Transverse colon (tissue), 4 donors: ENCODE data around the gene VWF. TPM values are rescaled to one million over a fixed set of nuclear protein-coding genes. Genes with fewer than 3 reads are reported as not detected.

ENCODE experiments used
- DNase-seq: peaks from one replicate; pipeline ENCODE4 v3.0.0-alpha.2; 2019
- H3K27ac ChIP-seq, 4 donors: fragments of 200-600 bp; sonication (generic); 2 replicates each; pipeline ENCODE4 v1.5.1; 2016 to 2018; ENCODE audit warnings: inconsistent platforms in 4 of 4
- H3K27me3 ChIP-seq: fragments of 200-600 bp; sonication (generic); 2 replicates; pipeline ENCODE4 v1.5.1; 2017; ENCODE audit warnings: inconsistent platforms
- H3K36me3 ChIP-seq, 4 donors: fragments of 200-600 bp; sonication (generic); 2 replicates each; pipeline ENCODE4 v1.5.1; 2017 to 2019; ENCODE audit warnings: inconsistent platforms in 4 of 4
- H3K4me1 ChIP-seq, 4 donors: fragments of 200-600 bp; sonication (generic); 2 replicates each; pipeline ENCODE4 v1.5.1; 2017 to 2020; ENCODE audit warnings: inconsistent platforms in 4 of 4
- H3K4me3 ChIP-seq, 4 donors: fragments of 200-600 bp; sonication (generic); 1 replicate in 1 of 4; 2 replicates in 3 of 4; pipeline versions ENCODE4 v1.5.1 to v1.6.1; 2017 to 2019; ENCODE audit warnings: inconsistent platforms in 4 of 4
- H3K9me3 ChIP-seq, 2 donors: fragments of 200-600 bp; sonication (generic); 2 replicates each; pipeline ENCODE4 v1.5.1; 2017 to 2019; ENCODE audit warnings: inconsistent platforms in 2 of 2
- EP300 ChIP-seq: sonication (generic); formaldehyde crosslinking; IDR thresholded peaks from one replicate; pipeline ENCODE4 v1.6.1; 2017; ENCODE audit warnings: antibody characterized with exemption, low read depth
- POLR2A ChIP-seq: fragments of 450-650 bp; IDR thresholded peaks from one replicate; pipeline ENCODE4 v1.6.1; 2016; ENCODE audit warnings: antibody characterized with exemption, mild to moderate bottlenecking, moderate library complexity
- POLR2AphosphoS5 ChIP-seq, 3 donors: sonication (generic); formaldehyde crosslinking; IDR thresholded peaks; one replicate each; pipeline ENCODE4 v1.6.1; 2016; ENCODE audit warnings: antibody characterized with exemption in 3 of 3
- WGBS, 2 donors: methylation state at CpG; one replicate each; pipeline ENCODE4 v1.1.5; 2018; ENCODE audit warnings: low coverage in 1 of 2; 5-methylcytosine and 5-hydroxymethylcytosine counted together
- in situ Hi-C, 4 donors: fragments of 200-750 bp; cut with MboI; loops; one replicate each; pipeline versions ENCODE4 v1.15.0 to v1.15.1; 2017; ENCODE audit warnings: low sequenced_read_pairs in 3 of 4, low pct_ligation_motif_present in 1 of 4, low pct_unique_long_range_greater_than_20kb in 1 of 4
- intact Hi-C: fragments of 100-400 bp; cut with DNase I; formaldehyde crosslinking; loops from one replicate; pipeline ENCODE4 v1.15.1; 2023; ENCODE audit warnings: low total_unique reads
- total RNA-seq, 4 donors: library from RNA; depleted of rRNA; stranded (reverse); fragments of >200 nt; gene quantifications; one replicate each; pipeline ENCODE4 v1.1.0, GENCODE V29; 2016
- TF ChIP-seq, protein P1 (sequence below), 5 experiments: fragments of 200-600 bp in 3 of 5; fragments of 450-650 bp in 2 of 5; sonication (generic) in 3 of 5; IDR thresholded peaks; 1 replicate in 2 of 5; 2 replicates in 3 of 5; pipeline ENCODE4 v1.5.1; 2016 to 2017; ENCODE audit warnings: antibody characterized with exemption in 5 of 5, inconsistent platforms in 3 of 5, mild to moderate bottlenecking in 2 of 5, moderate library complexity in 1 of 5

Gene VWF
- total RNA-seq, 4 donors from 2014 or later, result 31.3 to 71.2 (median 51.5) TPM

DNA sequence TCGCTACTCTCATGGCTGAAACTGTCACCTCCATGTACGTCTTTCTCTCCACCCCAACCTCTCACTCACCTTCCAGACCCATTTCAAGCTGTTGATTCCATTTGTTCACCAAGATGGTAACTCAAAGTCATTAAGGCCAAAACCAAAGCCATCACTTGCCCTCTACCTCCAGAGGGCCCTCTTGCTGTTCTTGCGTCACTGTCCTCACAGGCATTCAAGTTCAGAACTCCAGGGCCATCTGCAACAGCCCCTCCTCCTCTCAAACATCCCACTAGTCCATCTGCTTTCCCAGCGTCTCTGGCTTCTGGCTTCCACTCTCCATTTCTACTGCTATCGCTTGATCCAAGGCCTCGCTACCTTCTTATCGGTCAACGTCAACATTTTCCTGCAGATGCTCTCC is 74.5 kb downstream of the VWF start:
- WGBS, 2 donors, result 92 to 94% methylated on average over 6 to 8 of the region's 8 CpGs
- H3K27ac ChIP-seq, result no peak overlapping the region
- no peaks in the 10 kb centered on the region for H3K4me1 ChIP-seq
- DNase-seq, result no peak
- no peaks in the 10 kb centered on the region for H3K9me3 ChIP-seq
- intact Hi-C loops, result no loop called here
- TF ChIP-seq POLR2A (no peak), EP300 (no peak), POLR2AphosphoS5 (IDR thresholded peaks at IDR 0.05) (no peak)
- TF ChIP-seq, protein P1, sequence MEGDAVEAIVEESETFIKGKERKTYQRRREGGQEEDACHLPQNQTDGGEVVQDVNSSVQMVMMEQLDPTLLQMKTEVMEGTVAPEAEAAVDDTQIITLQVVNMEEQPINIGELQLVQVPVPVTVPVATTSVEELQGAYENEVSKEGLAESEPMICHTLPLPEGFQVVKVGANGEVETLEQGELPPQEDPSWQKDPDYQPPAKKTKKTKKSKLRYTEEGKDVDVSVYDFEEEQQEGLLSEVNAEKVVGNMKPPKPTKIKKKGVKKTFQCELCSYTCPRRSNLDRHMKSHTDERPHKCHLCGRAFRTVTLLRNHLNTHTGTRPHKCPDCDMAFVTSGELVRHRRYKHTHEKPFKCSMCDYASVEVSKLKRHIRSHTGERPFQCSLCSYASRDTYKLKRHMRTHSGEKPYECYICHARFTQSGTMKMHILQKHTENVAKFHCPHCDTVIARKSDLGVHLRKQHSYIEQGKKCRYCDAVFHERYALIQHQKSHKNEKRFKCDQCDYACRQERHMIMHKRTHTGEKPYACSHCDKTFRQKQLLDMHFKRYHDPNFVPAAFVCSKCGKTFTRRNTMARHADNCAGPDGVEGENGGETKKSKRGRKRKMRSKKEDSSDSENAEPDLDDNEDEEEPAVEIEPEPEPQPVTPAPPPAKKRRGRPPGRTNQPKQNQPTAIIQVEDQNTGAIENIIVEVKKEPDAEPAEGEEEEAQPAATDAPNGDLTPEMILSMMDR (IDR thresholded peaks at IDR 0.05), result no peak
- H3K27me3 ChIP-seq, result no peaks in the 10 kb centered on the region
- in situ Hi-C loops, result loop anchor here in 3 of 4 donors (10.0 to 25.0 kb wide), 4 partner anchors 55 to 235 kb away; no protein-coding TSS in a partner anchor
- no peaks in the 10 kb centered on the region for H3K36me3 ChIP-seq
- no peak overlapping the region for H3K4me3 ChIP-seq

DNA sequence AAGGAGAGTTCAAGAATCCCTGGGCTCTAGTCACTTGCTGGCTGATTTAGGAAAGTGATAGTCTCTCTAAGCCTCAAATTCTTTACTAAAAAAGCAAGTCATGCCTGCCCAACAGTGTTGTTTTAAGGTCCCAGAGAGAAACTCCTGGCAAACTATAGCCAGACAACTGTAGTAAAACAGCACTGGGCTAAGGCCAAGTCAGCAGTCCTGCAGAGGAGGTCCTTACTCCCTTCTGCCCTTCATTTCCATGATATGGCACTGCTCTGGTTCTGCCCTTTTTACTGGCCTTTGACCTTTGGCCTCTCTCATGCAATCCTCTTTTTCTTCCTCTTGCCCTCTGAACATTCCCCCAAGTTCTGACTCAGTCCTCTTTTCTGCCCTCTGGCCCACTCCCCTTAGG is 74.9 kb downstream of the VWF start:
- no peaks in the 10 kb centered on the region for H3K36me3 ChIP-seq
- H3K4me3 ChIP-seq, result no peak overlapping the region
- intact Hi-C loops (no loop called here), in situ Hi-C loops (loop anchor here in 3 of 4 donors (10.0 kb wide), 2 partner anchors 55 to 65 kb away; no protein-coding TSS in a partner anchor)
- no peaks in the 10 kb centered on the region for H3K27me3 ChIP-seq
- H3K4me1 ChIP-seq, result no peaks in the 10 kb centered on the region
- H3K9me3 ChIP-seq, result no peaks in the 10 kb centered on the region
- no peak overlapping the region for H3K27ac ChIP-seq
- TF ChIP-seq POLR2A, result no peak
- no peak for TF ChIP-seq EP300
- TF ChIP-seq POLR2AphosphoS5 (IDR thresholded peaks at IDR 0.05), result no peak
- TF ChIP-seq, protein P1 (IDR thresholded peaks at IDR 0.05), result no peak
- DNase-seq, result no peak

DNA sequence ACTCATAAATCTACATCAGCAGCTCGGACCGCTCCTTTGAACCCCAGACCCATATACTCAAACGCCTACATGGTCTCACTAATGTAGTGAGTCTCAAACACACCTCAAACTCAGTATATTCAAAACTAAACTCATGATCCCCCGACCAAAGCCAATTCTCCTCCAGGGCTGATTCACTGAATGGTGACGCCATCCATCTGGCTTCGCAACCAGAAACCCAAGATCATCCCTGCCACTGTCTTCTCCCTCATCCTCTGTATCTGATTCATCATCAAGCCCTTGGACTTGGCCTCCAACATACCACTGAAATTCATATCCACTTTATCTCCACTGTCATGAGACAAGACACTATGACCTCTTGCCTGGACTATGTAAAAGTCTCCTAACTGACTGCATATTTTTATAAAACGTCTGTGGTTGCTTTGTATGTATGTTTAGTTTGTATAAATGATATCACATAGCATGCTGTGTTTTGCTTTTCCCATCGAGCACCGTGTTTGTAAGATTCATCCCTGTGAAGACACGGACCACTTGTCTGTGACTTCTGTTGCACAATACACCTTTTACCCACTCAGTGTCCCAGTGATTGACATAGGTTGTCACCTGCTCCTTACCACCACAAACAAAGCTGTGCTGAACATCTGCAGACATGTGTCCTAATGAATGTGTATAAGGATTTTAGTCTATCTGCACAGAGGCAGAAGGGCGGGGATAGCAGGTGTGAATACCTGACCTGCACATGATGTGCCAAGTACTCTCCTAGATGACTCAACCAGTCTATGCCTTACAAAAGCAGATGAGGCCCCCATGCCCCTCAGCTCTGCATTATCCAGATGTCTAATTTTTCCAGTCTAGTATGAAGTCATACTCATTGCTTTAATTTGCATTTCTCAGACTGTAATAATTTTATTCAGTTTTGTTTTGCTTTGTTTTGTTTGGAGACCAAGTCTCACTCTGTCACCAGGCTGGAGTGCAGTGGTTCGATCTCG is 76.9 kb downstream of the VWF start:
- no peak for TF ChIP-seq POLR2A
- TF ChIP-seq POLR2AphosphoS5 (IDR thresholded peaks at IDR 0.05), result no peak
- TF ChIP-seq EP300, result no peak
- TF ChIP-seq, protein P1 (IDR thresholded peaks at IDR 0.05), result no peak
- no peaks in the 10 kb centered on the region for H3K9me3 ChIP-seq
- intact Hi-C loops, result no loop called here
- no peaks in the 10 kb centered on the region for H3K4me1 ChIP-seq
- 64 to 77% methylated on average over 7 to 13 of the region's 13 CpGs for WGBS, 2 donors
- H3K4me3 ChIP-seq, result no peak overlapping the region
- in situ Hi-C loops, result loop anchor here in 3 of 4 donors (10.0 kb wide), 2 partner anchors 53 to 63 kb away; no protein-coding TSS in a partner anchor
- H3K27me3 ChIP-seq, result no peaks in the 10 kb centered on the region
- no peak overlapping the region for H3K27ac ChIP-seq
- H3K36me3 ChIP-seq, result no peaks in the 10 kb centered on the region
- no peak for DNase-seq

DNA sequence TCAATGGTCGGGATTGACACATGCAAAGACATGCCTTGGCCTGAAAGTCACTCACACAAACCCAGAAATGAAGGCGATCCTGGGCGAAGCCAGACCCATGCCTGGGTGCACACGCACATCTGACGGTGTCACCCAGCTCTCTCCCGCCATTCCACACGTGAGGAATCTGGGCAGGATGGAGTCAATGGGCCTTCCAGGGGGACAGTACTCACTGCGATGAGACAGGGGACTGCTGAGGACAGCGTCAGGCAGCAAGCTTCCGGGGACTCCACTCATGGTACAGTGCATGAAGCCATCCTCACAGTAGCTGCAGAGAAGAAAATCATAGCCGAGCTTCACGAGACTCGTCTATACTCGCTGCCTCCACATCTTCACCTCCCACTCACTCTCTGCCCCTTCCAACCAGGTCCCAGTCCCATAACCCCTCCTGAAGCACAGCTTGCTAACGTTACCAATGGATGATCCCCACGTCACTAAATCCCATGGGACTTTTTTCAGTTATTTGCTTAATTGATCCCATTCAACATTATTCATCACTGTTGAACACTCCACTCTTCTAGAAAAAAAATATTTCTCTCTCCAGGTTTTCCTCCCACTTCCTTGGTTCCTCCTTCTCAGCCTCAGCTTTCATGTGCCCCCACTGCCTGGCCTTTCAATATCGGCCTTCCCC is 77.8 kb downstream of the VWF start:
- Histone ChIP-seq H3K9me3 (no peaks in the 10 kb centered on the region), H3K4me1 (no peaks in the 10 kb centered on the region), H3K36me3 (no peaks in the 10 kb centered on the region), H3K27me3 (no peaks in the 10 kb centered on the region), H3K4me3 (no peak overlapping the region), H3K27ac (no peak overlapping the region)
- WGBS, 2 donors, result 81 to 100% methylated on average over 2 to 17 of the region's 17 CpGs
- intact Hi-C loops (no loop called here), in situ Hi-C loops (loop anchor here in 3 of 4 donors (10.0 kb wide), 2 partner anchors 52 to 62 kb away; no protein-coding TSS in a partner anchor)
- DNase-seq, result no peak
- TF ChIP-seq POLR2A (no peak), POLR2AphosphoS5 (IDR thresholded peaks at IDR 0.05) (no peak), EP300 (no peak)
- TF ChIP-seq, protein P1 (IDR thresholded peaks at IDR 0.05), result no peak
